Measurements from ENCODE around the gene ASPA. TPM values are rescaled to one million over a fixed set of nuclear protein-coding genes. Genes with fewer than 3 reads are reported as not detected.

The ASPA gene
- total and polyA plus RNA-seq, 2 donors (not counting 3 experiments of a cell fraction or from before 2014, with no cell fraction given) = 0.01 TPM; not detected in 1

- TF ChIP-seq MYC (IDR thresholded peaks at IDR 0.05; ENCODE audit: low read depth, low read length) (no peak), FOS (IDR thresholded peaks at IDR 0.05; ENCODE audit: borderline replicate concordance, insufficient read depth, low read length) (no peak), EZH2 (IDR thresholded peaks at IDR 0.05; ENCODE audit: borderline replicate concordance, low read depth, low read length, severe bottlenecking) (no peak), POLR2A (IDR thresholded peaks at IDR 0.05; ENCODE audit: low read depth, low read length) (no peak), POLR2AphosphoS5 (IDR thresholded peaks at IDR 0.05; ENCODE audit: insufficient read depth, low read depth, low read length) (no peak), CTCF (IDR thresholded peaks at IDR 0.05; ENCODE audit: extremely low read depth in 1 of 2, insufficient read depth in 1 of 2, low read depth in 1 of 2, low read length in 2 of 2) (no peak), GATA2 (IDR thresholded peaks at IDR 0.05; ENCODE audit: insufficient read depth, insufficient read length, low read depth, low read length) (no peak), JUN (IDR thresholded peaks at IDR 0.05; ENCODE audit: borderline replicate concordance, insufficient read depth, insufficient read length, low read depth) (no peak), MAX (IDR thresholded peaks at IDR 0.05; ENCODE audit: insufficient read depth, insufficient read length) (no peak)
- dilution Hi-C loops (cut with MboI; ENCODE audit: extremely low pct_ligation_motif_present, low sequenced_read_pairs) (no loop called here), intact Hi-C loops (cut with micrococcal nuclease) (no loop called here)
- H3K4me2 ChIP-seq (ENCODE audit: insufficient read depth, low read length) = no peak overlapping the region
- no peaks in the 10 kb centered on the region for H3K9me1 ChIP-seq (replicated peaks; ENCODE audit: control insufficient read depth, extremely low read depth, insufficient read depth, low read length)
- no peak overlapping the region for H3K9ac ChIP-seq (replicated peaks; ENCODE audit: extremely low read depth, insufficient read depth, low read length)
- no peaks in the 10 kb centered on the region for H3K27me3 ChIP-seq (ENCODE audit: control insufficient read depth in 2 of 2, insufficient read depth in 2 of 2, low read length in 2 of 2)
- H2AFZ ChIP-seq (ENCODE audit: low read depth, low read length) = no peak overlapping the region
- no peaks in the 10 kb centered on the region for H3K9me3 ChIP-seq (replicated peaks; ENCODE audit: control insufficient read depth, insufficient read depth, low read length)
- ChIA-PET POLR2A (no interaction called here), CTCF (no interaction called here)
- no peak overlapping the region for H3K4me3 ChIP-seq (replicated peaks in 1 of 3; ENCODE audit: insufficient read depth in 1 of 3, low read depth in 1 of 3, low read length in 3 of 3)
- BruUV-seq (replicated peaks) = no TSS peak
- no peak for DNase-seq (ENCODE audit: low read depth, low spot score)
- no peaks in the 10 kb centered on the region for H3K4me1 ChIP-seq (ENCODE audit: control insufficient read depth, extremely low read depth, insufficient read depth, low read length)
- H3K27ac ChIP-seq (ENCODE audit: insufficient read depth, low read depth, low read length) = no peak overlapping the region
- no peaks in the 10 kb centered on the region for H4K20me1 ChIP-seq (replicated peaks; ENCODE audit: control insufficient read depth, extremely low read depth, insufficient read depth, low read length)
- no peaks in the 10 kb centered on the region for H3K79me2 ChIP-seq (ENCODE audit: control insufficient read depth, insufficient read depth, low read length)
- no peak for FAIRE-seq
- H3K36me3 ChIP-seq (ENCODE audit: control insufficient read depth in 2 of 2, extremely low read depth in 1 of 2, insufficient read depth in 2 of 2, low read length in 2 of 2) = no peaks in the 10 kb centered on the region
Measured at GRCh38 chr17:3542410-3543088, 66.8 kb downstream of the ASPA start.

All from endothelial cell of umbilical vein (primary cell).